ENCODE data around the gene SBF2. TPM values are rescaled to one million over a fixed set of nuclear protein-coding genes. Genes with fewer than 3 reads are reported as not detected.

The SBF2 gene
- total RNA-seq, 2 donors from 2014 or later = 53.8 to 60.8 TPM

GRCh38 chr11:10329356-10329755 lies 35.3 kb upstream of the SBF2 start:
- DNase-seq (ENCODE audit: low spot score) = no peak
- Histone ChIP-seq H3K36me3 (no peaks in the 10 kb centered on the region), H3K9me3 (no peaks in the 10 kb centered on the region), H3K27me3 (replicated peaks; ENCODE audit: insufficient read depth) (no peaks in the 10 kb centered on the region), H3K27ac (peak overlapping the region in 1 of 2 donors; percentile 71), H3K4me1 (ENCODE audit: control insufficient read depth in 1 of 2, low read depth in 2 of 2) (peaks cover 43 to 49% of the 10 kb centered on the region in 2 donors), H3K4me3 (no peak overlapping the region)
- no peak for ATAC-seq (ENCODE audit: insufficient number of reproducible peaks, low FRiP score, low read depth)
- no peak for TF ChIP-seq CTCF (IDR thresholded peaks at IDR 0.05)

- no peaks in the 10 kb centered on the region for H3K36me3 ChIP-seq
- ATAC-seq (ENCODE audit: insufficient number of reproducible peaks, low FRiP score, low read depth) (peak; percentile 13), DNase-seq (ENCODE audit: low spot score) (no peak)
- TF ChIP-seq CTCF (IDR thresholded peaks at IDR 0.05) = no peak
- no peak overlapping the region for H3K4me3 ChIP-seq
- no peaks in the 10 kb centered on the region for H3K27me3 ChIP-seq (replicated peaks; ENCODE audit: insufficient read depth)
- peak overlapping the region; percentile 13 to 71 for H3K27ac ChIP-seq
- peaks cover 44 to 57% of the 10 kb centered on the region in 2 donors for H3K4me1 ChIP-seq (ENCODE audit: control insufficient read depth in 1 of 2, low read depth in 2 of 2)
- H3K9me3 ChIP-seq = no peaks in the 10 kb centered on the region
Measured at GRCh38 chr11:10328314-10329098, 34.5 kb upstream of the SBF2 start.

- Histone ChIP-seq H3K36me3 (no peaks in the 10 kb centered on the region), H3K9me3 (no peaks in the 10 kb centered on the region), H3K4me1 (ENCODE audit: control insufficient read depth in 1 of 2, low read depth in 2 of 2) (peaks cover 51 to 68% of the 10 kb centered on the region in 2 donors), H3K4me3 (no peak overlapping the region), H3K27me3 (replicated peaks; ENCODE audit: insufficient read depth) (no peaks in the 10 kb centered on the region), H3K27ac (peak overlapping the region; percentile 71 to 75)
- no peak for DNase-seq (ENCODE audit: low spot score)
- ATAC-seq (ENCODE audit: insufficient number of reproducible peaks, low FRiP score, low read depth) = no peak
- no peak for TF ChIP-seq CTCF (IDR thresholded peaks at IDR 0.05)
Measured at GRCh38 chr11:10327254-10327653, 33.2 kb upstream of the SBF2 start.

GRCh38 chr11:10326012-10326964 lies 32.3 kb upstream of the SBF2 start:
- Histone ChIP-seq H3K27me3 (replicated peaks; ENCODE audit: insufficient read depth) (no peaks in the 10 kb centered on the region), H3K36me3 (no peaks in the 10 kb centered on the region), H3K4me1 (ENCODE audit: control insufficient read depth in 1 of 2, low read depth in 2 of 2) (peaks cover 51 to 78% of the 10 kb centered on the region in 2 donors), H3K27ac (peak overlapping the region; percentile 71 to 75), H3K4me3 (no peak overlapping the region), H3K9me3 (no peaks in the 10 kb centered on the region)
- DNase-seq (ENCODE audit: low spot score) = no peak
- ATAC-seq (ENCODE audit: insufficient number of reproducible peaks, low FRiP score, low read depth) = no peak
- TF ChIP-seq CTCF (IDR thresholded peaks at IDR 0.05) = no peak
